Subcutaneous adipose tissue (tissue), 4 donors: Measurements from ENCODE around the gene ATP6V0A4. TPM values are rescaled to one million over a fixed set of nuclear protein-coding genes. Genes with fewer than 3 reads are reported as not detected.

Source experiments
- total RNA-seq, 4 donors: library from RNA; depleted of rRNA; stranded (reverse); fragments of >200 nt; gene quantifications; one replicate each; pipeline ENCODE4 v1.1.0, GENCODE V29; 2016
- TF ChIP-seq, protein P1 (sequence below): fragments of 450-650 bp; IDR thresholded peaks from one replicate; pipeline ENCODE4 v1.5.1; 2016; ENCODE audit warnings: low read depth, mild to moderate bottlenecking, control low read depth, antibody characterized with exemption, moderate library complexity

The ATP6V0A4 gene
- total RNA-seq, 4 donors from 2014 or later: not detected

DNA sequence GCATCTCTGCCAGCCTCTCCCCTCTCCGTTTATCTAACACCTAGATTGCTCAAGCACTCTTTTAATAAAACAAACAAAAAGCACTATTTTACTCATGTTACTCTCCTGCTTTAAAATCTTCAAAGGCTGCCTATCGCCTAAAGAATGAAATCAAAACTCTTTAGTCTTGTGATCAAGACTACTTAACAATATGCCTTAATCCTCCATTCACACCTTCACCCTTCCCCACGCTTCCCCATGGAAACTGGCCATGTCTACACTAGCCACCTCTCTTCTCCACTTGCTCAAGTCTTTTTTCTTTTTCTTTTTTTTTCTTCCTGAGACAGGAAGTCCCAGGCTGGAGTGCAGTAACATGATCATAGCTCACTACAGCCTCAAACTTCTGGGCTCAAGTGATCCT lies 48.0 kb downstream of the ATP6V0A4 start:
- TF ChIP-seq, protein P1, sequence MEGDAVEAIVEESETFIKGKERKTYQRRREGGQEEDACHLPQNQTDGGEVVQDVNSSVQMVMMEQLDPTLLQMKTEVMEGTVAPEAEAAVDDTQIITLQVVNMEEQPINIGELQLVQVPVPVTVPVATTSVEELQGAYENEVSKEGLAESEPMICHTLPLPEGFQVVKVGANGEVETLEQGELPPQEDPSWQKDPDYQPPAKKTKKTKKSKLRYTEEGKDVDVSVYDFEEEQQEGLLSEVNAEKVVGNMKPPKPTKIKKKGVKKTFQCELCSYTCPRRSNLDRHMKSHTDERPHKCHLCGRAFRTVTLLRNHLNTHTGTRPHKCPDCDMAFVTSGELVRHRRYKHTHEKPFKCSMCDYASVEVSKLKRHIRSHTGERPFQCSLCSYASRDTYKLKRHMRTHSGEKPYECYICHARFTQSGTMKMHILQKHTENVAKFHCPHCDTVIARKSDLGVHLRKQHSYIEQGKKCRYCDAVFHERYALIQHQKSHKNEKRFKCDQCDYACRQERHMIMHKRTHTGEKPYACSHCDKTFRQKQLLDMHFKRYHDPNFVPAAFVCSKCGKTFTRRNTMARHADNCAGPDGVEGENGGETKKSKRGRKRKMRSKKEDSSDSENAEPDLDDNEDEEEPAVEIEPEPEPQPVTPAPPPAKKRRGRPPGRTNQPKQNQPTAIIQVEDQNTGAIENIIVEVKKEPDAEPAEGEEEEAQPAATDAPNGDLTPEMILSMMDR: no peak

DNA sequence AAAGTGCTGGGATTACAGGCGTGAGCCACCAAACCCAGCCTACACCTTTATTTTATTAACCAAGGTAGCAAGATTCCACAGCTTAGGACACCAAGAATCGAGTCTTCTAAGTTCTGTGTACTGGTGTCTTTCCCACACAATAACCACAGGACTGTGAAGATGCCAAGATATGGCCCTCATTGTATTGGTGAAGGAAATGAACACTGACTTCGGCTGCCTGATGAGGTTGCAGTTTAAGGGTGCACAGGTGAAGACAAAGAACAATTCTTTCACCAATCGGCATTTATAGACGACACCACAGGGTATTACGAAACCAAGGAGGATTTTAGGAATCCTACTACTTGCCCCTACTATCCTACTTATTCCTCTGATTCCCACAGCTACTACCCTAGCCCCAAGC lies 49.3 kb downstream of the ATP6V0A4 start:
- TF ChIP-seq, protein P1: no peak

DNA sequence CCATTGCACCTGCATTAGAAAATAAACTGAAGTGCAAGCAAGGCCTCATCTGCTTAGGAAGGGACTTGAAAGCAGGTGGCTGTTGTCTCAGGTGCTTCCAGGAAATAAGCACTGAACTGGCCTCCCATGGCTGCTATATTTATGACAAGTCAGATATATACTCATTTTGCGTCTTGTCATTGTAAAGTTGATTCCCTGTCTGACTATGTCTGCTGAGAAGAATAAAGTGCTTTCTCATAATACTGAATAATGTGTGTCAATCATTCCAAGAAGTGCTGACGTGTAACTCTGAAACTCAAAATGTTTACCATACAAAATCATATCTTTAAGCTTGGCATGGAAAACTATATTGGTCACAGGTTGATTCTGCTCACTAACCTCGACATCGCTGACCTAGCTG lies 51.9 kb downstream of the ATP6V0A4 start:
- TF ChIP-seq, protein P1: no peak

DNA sequence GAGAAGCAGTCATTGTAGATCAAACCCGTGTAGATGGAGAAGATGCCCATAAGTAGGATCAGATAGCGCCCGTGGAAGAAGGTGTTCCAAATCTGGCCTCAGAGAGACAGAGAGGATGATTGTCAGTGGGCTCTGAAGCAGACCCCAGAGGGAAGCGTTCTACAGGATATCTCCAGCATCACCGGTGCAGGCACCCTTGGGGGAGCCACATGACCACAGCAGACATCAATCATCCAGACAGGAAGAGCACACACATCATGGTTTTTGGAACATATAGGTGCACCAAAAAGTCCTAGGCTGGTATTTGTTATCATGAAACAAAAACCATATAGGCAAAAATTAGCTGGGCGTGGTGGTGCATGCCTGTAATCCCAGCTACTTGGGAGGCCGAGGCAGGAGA lies 52.8 kb downstream of the ATP6V0A4 start:
- TF ChIP-seq, protein P1: no peak

DNA sequence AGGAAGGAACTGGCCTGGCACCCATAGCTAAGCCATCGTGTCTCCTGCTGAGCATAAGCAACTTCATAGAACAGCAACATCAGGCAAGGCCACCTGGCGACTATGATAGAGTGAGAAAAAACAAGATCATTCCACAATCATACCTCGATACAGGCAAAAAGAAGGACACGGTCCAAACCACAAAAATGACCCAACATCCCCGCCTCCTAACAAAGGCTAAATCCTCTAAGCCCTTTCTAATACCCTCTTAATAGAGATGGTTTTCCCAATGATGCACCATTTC lies 56.6 kb downstream of the ATP6V0A4 start:
- TF ChIP-seq, protein P1: no peak

DNA sequence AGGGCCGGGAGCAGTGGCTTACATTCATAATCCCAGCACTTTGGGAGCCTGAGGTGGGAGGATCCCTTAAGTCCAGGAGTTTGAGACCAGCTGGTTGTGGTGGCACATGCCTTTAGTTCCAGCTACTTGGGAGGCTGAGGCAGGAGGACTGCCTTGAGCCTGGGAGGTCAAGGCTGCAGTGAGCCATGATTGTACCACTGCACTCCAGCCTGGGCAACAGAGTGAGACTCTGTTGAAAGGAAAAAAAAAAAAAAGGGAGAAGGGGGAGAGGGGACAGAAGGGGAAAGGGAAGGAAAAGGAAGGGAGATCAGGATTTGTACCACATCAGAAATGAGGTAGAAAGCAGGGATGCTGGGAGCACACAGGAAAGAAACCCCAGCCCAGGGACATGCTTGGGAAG lies 58.1 kb downstream of the ATP6V0A4 start:
- TF ChIP-seq, protein P1: no peak

DNA sequence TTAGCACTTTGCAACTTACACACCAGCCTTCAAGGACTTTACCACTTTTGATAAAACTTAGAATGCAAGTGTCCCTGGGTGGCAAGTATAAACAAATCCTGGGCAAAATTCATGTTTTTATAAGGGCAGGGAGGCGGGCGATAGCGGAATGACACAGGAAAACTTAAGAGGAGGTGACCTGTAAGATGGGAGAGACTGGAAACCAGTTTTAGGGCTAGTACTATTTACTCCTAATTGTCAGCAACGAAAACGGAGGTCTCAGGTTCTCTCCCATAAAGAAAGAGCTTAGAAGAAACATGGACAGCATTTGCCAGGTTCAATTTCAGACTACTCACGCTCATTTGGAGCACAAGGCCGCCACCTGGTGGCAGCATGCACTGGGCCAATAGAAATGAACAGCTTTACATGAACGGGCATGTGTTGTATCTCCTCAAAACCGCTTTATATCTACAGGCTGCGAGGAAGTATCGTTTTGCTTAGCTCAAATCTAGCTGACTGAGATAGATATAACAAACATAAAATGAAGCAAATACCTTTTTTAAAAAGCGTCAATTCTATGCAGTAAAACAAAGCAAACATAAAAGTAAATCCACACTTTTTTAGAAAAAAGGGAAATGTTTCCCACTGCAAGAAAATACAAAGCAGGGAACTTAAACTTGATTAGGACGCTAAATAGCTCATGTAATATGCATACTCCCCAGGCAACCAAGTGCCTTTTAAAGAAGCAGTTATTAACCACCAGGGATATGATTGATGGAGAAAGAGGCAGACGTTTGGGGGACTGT lies 59.3 kb downstream of the ATP6V0A4 start:
- TF ChIP-seq, protein P1: no peak
